ENCODE measurements around the gene KCNN4.

Gene KCNN4

GRCh38 chr19:43718627-43719377 lies 62.0 kb downstream of the KCNN4 start:
- no peak overlapping the region for H3K4me3 ChIP-seq (ENCODE audit: severe bottlenecking)
- H3K9me3 ChIP-seq (ENCODE audit: severe bottlenecking), result no peaks in the 10 kb centered on the region
- no peaks in the 10 kb centered on the region for H3K4me1 ChIP-seq (ENCODE audit: insufficient read depth, poor library complexity, severe bottlenecking)
- no peaks in the 10 kb centered on the region for H3K36me3 ChIP-seq (ENCODE audit: low read depth)
- H3K27ac ChIP-seq (ENCODE audit: poor library complexity, severe bottlenecking), result no peak overlapping the region
- ATAC-seq (ENCODE audit: low read depth) (no peak), DNase-seq (ENCODE audit: low spot score) (no peak)
- TF ChIP-seq, protein P1, sequence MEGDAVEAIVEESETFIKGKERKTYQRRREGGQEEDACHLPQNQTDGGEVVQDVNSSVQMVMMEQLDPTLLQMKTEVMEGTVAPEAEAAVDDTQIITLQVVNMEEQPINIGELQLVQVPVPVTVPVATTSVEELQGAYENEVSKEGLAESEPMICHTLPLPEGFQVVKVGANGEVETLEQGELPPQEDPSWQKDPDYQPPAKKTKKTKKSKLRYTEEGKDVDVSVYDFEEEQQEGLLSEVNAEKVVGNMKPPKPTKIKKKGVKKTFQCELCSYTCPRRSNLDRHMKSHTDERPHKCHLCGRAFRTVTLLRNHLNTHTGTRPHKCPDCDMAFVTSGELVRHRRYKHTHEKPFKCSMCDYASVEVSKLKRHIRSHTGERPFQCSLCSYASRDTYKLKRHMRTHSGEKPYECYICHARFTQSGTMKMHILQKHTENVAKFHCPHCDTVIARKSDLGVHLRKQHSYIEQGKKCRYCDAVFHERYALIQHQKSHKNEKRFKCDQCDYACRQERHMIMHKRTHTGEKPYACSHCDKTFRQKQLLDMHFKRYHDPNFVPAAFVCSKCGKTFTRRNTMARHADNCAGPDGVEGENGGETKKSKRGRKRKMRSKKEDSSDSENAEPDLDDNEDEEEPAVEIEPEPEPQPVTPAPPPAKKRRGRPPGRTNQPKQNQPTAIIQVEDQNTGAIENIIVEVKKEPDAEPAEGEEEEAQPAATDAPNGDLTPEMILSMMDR (IDR thresholded peaks at IDR 0.05; ENCODE audit: poor library complexity, severe bottlenecking), result no peak
- no peaks in the 10 kb centered on the region for H3K27me3 ChIP-seq (ENCODE audit: insufficient read depth, poor library complexity, severe bottlenecking)
